ENCODE results near the gene TRIM2. TPM values are rescaled to one million over a fixed set of nuclear protein-coding genes. Genes with fewer than 3 reads are reported as not detected.

TRIM2 gene
- total and polyA plus RNA-seq, 8 donors, result 49.6 to 88.2 (median 77.7) TPM

DNA sequence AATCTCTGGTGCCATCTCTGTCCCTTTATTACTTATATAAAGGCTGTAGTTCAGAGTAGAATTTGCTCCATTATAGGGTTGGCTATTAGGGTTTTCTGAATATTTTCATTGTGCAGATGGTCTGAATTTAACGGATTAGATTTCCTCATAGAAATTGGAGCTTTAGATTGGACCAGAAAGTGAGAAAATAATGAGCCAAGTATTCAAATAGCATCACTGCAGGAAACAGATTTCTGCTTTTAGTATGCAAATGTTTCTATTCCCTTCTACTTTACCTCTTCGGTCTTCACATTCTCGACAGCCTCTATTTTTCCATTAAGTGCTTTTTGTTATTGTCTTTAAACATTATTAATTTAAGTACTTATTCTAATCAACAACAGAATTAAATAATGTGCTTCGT is 55.4 kb downstream of the TRIM2 start:
- TF ChIP-seq, protein P1, sequence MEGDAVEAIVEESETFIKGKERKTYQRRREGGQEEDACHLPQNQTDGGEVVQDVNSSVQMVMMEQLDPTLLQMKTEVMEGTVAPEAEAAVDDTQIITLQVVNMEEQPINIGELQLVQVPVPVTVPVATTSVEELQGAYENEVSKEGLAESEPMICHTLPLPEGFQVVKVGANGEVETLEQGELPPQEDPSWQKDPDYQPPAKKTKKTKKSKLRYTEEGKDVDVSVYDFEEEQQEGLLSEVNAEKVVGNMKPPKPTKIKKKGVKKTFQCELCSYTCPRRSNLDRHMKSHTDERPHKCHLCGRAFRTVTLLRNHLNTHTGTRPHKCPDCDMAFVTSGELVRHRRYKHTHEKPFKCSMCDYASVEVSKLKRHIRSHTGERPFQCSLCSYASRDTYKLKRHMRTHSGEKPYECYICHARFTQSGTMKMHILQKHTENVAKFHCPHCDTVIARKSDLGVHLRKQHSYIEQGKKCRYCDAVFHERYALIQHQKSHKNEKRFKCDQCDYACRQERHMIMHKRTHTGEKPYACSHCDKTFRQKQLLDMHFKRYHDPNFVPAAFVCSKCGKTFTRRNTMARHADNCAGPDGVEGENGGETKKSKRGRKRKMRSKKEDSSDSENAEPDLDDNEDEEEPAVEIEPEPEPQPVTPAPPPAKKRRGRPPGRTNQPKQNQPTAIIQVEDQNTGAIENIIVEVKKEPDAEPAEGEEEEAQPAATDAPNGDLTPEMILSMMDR (IDR thresholded peaks at IDR 0.05), result no peak
- intact Hi-C loops (cut with DNase I), result no loop called here
- no peak for ATAC-seq
- no peak overlapping the region for H3K27ac ChIP-seq
- H3K9me3 ChIP-seq, result peaks cover 0 to 10% of the 10 kb centered on the region in 2 donors
- no peaks in the 10 kb centered on the region for H3K36me3 ChIP-seq
- H3K4me3 ChIP-seq, result no peak overlapping the region
- H3K4me1 ChIP-seq, result no peaks in the 10 kb centered on the region
- no peak for DNase-seq
- H3K27me3 ChIP-seq, result peaks cover 0 to 6% of the 10 kb centered on the region in 2 donors

DNA sequence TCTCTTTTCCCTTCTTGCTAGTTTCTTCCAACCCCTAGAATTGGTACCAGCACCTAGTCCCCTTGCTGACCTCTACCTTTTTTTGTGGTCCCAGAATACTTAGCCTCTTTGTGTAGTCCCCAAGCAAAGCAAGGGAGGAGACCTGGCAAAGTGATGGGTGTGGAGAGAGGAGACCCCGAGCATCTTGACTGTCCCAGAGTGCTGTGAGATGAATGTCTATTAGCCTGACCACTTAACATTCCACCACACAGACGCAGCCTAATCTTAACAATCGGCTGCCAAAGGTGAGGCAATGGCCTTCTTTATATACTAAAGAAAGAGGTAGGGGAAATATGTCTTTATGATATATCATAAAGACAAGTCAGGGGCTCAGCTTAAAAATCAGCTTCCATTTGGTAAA is 55.9 kb downstream of the TRIM2 start:
- TF ChIP-seq, protein P1 (IDR thresholded peaks at IDR 0.05), result no peak
- DNase-seq (no peak), ATAC-seq (peak; percentile 73)
- Histone ChIP-seq H3K27ac (no peak overlapping the region), H3K9me3 (peaks cover 0 to 10% of the 10 kb centered on the region in 2 donors), H3K27me3 (peaks cover 0 to 6% of the 10 kb centered on the region in 2 donors), H3K4me3 (no peak overlapping the region), H3K4me1 (no peaks in the 10 kb centered on the region), H3K36me3 (no peaks in the 10 kb centered on the region)
- intact Hi-C loops (cut with DNase I), result no loop called here

DNA sequence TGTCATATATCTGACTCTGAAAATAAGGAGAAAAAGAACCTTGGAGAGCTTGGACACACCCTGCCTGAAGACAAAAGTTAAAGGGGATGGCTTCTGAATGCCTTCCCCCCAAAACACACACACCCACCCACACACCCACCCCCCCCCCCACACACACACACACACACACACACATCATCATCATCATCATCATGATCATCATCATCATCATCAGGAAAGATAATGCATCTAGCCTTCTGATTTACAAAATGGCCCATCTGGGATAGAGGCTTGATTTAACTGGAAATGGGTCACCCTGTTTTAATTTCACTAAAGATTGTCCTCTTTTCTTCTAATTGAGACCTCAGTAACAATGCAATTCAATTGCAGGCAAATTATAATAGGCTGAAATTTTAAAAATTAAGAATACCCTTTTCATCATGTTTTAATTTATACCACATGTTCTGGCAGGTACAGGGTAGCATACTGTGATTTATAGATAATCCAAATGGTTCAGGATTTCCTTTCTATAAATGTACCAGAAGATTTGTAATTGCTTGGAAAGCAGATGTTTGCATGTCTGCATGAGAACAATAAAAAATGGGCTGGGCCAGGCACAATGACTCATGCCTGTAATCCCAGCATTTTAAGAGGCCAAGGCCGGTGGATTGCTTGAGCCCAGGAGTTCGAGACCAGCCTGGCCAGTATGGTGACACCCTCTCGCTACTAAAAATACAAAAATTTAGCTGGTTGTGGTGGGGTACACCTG is 56.5 kb downstream of the TRIM2 start:
- no peak for DNase-seq

DNA sequence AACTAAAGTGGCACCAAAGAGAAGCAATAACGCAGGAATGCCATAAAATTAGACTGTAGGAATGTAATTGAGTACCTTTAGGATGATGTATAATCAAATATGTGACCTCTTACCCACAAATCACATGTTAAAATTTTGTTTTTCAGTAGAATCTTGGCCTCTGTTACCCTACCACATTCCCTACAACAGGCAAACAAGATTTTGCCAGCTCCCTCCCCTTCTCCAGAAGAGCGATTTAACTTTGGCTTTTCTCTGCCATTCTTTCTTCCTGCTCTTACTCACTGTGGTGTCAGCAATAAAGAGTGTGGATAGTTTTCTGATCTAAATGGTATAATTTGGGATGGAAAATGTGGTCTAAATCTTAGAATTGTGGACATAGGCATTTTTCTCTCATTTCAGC is 57.2 kb downstream of the TRIM2 start:
- Histone ChIP-seq H3K36me3 (no peaks in the 10 kb centered on the region), H3K9me3 (peaks cover 0 to 10% of the 10 kb centered on the region in 2 donors), H3K27me3 (peaks cover 0 to 6% of the 10 kb centered on the region in 2 donors), H3K4me1 (no peaks in the 10 kb centered on the region), H3K27ac (no peak overlapping the region), H3K4me3 (no peak overlapping the region)
- TF ChIP-seq, protein P1 (IDR thresholded peaks at IDR 0.05), result no peak
- DNase-seq (no peak), ATAC-seq (no peak)
- intact Hi-C loops (cut with DNase I), result no loop called here

More for the DNA sequence above, 56.5 kb downstream of the TRIM2 start:
- TF ChIP-seq, protein P1 (IDR thresholded peaks at IDR 0.05), result no peak
- peaks cover 0 to 10% of the 10 kb centered on the region in 2 donors for H3K9me3 ChIP-seq
- no peak for ATAC-seq
- H3K4me1 ChIP-seq, result no peaks in the 10 kb centered on the region
- no peak overlapping the region for H3K27ac ChIP-seq
- H3K36me3 ChIP-seq, result no peaks in the 10 kb centered on the region
- peaks cover 0 to 6% of the 10 kb centered on the region in 2 donors for H3K27me3 ChIP-seq
- intact Hi-C loops (cut with DNase I), result no loop called here
- no peak overlapping the region for H3K4me3 ChIP-seq

DNA sequence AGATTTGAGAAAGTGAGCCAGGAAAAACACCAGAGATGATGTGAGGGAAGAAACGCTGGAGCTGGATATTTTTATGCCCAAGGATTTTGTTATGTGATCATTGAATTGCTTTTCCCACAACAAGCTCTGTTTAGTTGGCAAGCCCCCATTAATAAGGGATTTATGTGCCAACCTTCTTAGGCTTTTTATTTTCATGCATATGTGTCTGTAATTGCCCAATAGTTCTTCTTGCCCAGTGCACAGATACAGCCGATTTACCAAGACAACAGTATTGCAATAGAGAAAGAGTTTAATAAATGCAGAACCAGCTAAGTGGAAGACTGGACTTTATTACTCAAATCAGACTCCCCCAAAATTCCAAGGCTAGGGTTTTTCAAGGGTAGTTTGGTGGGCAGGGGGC is 57.7 kb downstream of the TRIM2 start:
- DNase-seq (no peak), ATAC-seq (no peak)
- Histone ChIP-seq H3K36me3 (no peaks in the 10 kb centered on the region), H3K27me3 (peaks cover 0 to 6% of the 10 kb centered on the region in 2 donors), H3K4me3 (no peak overlapping the region), H3K27ac (no peak overlapping the region), H3K4me1 (no peaks in the 10 kb centered on the region), H3K9me3 (peaks cover 0 to 10% of the 10 kb centered on the region in 2 donors)
- TF ChIP-seq, protein P1 (IDR thresholded peaks at IDR 0.05), result no peak
- intact Hi-C loops (cut with DNase I), result no loop called here
